Colonic mucosa (tissue), 4 donors: ENCODE results near the gene CTNND2. TPM values are rescaled to one million over a fixed set of nuclear protein-coding genes. Genes with fewer than 3 reads are reported as not detected.

Experiments used
- DNase-seq: peaks from one replicate; pipeline ENCODE4 v3.0.0-alpha.2; 2020
- H3K27ac ChIP-seq: fragments of 200-600 bp; one replicate; pipeline ENCODE4 v1.8.0; 2021
- H3K27me3 ChIP-seq: fragments of 200-600 bp; one replicate; pipeline ENCODE4 v1.8.0; 2021
- H3K36me3 ChIP-seq: fragments of 200-600 bp; one replicate; pipeline ENCODE4 v1.8.0; 2021
- H3K4me1 ChIP-seq: fragments of 200-600 bp; one replicate; pipeline ENCODE4 v1.8.0; 2021; ENCODE audit warnings: mild to moderate bottlenecking
- H3K4me3 ChIP-seq: fragments of 200-600 bp; one replicate; pipeline ENCODE4 v1.8.0; 2021
- H3K9ac ChIP-seq, 2 donors: one replicate each; pipeline ENCODE4 v1.7.0; 2013; ENCODE audit warnings: control low read depth in 2 of 2, low read depth in 2 of 2, low read length in 2 of 2
- H3K9me3 ChIP-seq: fragments of 200-600 bp; one replicate; pipeline ENCODE4 v1.8.0; 2021
- intact Hi-C: fragments of 100-400 bp; cut with DNase I; formaldehyde crosslinking; loops from one replicate; pipeline ENCODE4 v1.14.1; 2022
- total RNA-seq, 2 donors: library from RNA; stranded (reverse); fragmentation: NEBNext Ultra II Directional in 1 of 2; extraction: Animal tissue kit (Norgen Biotek cat#: 25700) in 1 of 2; gene quantifications; one replicate each; pipeline ENCODE4 v1.2.1, GENCODE V29; 2021
- TF ChIP-seq, protein P1 (sequence below): fragments of 200-600 bp; IDR thresholded peaks from one replicate; pipeline ENCODE4 v1.8.0; 2022; ENCODE audit warnings: antibody characterized with exemption, mild to moderate bottlenecking
- donor health status: healthy.
- donor health status: DM: no; HTN: no; CAD: no.
- donor health status: DM: no; HTN: no; CAD: no.

Gene CTNND2
- total RNA-seq, 2 donors from 2014 or later, result 1.1 TPM

GRCh38 chr5:10932426-10932825 is 971.8 kb downstream of the CTNND2 start:
- intact Hi-C loops, result no loop called here
- H3K27ac ChIP-seq, result no peak overlapping the region
- H3K27me3 ChIP-seq, result no peaks in the 10 kb centered on the region
- H3K9ac ChIP-seq, result no peak overlapping the region
- H3K4me3 ChIP-seq, result no peak overlapping the region
- no peak for DNase-seq
- H3K9me3 ChIP-seq, result no peaks in the 10 kb centered on the region
- H3K36me3 ChIP-seq, result no peaks in the 10 kb centered on the region
- H3K4me1 ChIP-seq, result no peaks in the 10 kb centered on the region
- TF ChIP-seq, protein P1, sequence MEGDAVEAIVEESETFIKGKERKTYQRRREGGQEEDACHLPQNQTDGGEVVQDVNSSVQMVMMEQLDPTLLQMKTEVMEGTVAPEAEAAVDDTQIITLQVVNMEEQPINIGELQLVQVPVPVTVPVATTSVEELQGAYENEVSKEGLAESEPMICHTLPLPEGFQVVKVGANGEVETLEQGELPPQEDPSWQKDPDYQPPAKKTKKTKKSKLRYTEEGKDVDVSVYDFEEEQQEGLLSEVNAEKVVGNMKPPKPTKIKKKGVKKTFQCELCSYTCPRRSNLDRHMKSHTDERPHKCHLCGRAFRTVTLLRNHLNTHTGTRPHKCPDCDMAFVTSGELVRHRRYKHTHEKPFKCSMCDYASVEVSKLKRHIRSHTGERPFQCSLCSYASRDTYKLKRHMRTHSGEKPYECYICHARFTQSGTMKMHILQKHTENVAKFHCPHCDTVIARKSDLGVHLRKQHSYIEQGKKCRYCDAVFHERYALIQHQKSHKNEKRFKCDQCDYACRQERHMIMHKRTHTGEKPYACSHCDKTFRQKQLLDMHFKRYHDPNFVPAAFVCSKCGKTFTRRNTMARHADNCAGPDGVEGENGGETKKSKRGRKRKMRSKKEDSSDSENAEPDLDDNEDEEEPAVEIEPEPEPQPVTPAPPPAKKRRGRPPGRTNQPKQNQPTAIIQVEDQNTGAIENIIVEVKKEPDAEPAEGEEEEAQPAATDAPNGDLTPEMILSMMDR, result no peak

DNA sequence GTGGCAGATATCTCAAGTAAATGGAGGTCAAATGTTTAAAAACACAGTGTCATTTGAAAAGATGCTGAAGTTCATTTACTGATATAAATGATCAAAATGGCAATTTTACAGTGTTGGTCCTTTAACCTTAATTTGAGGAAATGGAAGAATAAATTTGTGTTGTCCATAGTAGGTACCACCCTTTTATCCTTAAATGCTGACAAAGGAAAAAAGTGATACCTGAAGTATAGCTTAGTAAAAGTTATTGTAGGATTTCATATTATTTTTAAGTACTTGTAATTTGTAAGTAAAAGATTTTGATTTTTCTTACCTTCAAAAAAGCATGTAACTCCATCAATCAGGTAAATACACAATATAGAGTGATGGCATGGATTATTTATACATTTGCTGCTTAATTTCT is 976.6 kb downstream of the CTNND2 start:
- no peak overlapping the region for H3K27ac ChIP-seq
- intact Hi-C loops, result no loop called here
- no peak overlapping the region for H3K4me3 ChIP-seq
- no peaks in the 10 kb centered on the region for H3K9me3 ChIP-seq
- H3K9ac ChIP-seq, result no peak overlapping the region
- H3K36me3 ChIP-seq, result no peaks in the 10 kb centered on the region
- TF ChIP-seq, protein P1, result no peak
- H3K4me1 ChIP-seq, result no peaks in the 10 kb centered on the region
- H3K27me3 ChIP-seq, result no peaks in the 10 kb centered on the region
- no peak for DNase-seq

DNA sequence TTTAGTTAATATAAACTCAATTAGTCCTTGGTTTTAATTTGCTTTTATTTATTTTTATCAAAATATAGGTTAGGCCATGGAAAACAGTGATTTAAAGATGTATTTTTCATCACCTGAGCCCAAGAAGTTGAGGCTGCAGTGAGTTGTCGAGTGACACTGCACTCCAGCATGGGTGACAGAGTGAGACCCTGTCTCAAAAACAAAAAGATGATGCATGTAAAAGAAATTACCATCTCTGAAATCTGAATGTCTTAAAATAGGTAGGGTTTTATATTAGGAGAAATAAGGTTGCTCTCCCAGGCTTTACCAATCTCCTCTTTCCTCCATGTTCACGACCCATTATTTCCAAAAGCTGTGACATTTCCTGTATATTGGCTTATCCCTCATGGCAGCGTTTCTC is 980.9 kb downstream of the CTNND2 start:
- Histone ChIP-seq H3K4me1 (no peaks in the 10 kb centered on the region), H3K27ac (no peak overlapping the region), H3K4me3 (no peak overlapping the region), H3K36me3 (no peaks in the 10 kb centered on the region), H3K27me3 (no peaks in the 10 kb centered on the region), H3K9ac (no peak overlapping the region), H3K9me3 (no peaks in the 10 kb centered on the region)
- TF ChIP-seq, protein P1, result no peak
- no peak for DNase-seq
- intact Hi-C loops, result no loop called here
